ENCODE results near the gene ACYP2.

The ACYP2 gene

DNA sequence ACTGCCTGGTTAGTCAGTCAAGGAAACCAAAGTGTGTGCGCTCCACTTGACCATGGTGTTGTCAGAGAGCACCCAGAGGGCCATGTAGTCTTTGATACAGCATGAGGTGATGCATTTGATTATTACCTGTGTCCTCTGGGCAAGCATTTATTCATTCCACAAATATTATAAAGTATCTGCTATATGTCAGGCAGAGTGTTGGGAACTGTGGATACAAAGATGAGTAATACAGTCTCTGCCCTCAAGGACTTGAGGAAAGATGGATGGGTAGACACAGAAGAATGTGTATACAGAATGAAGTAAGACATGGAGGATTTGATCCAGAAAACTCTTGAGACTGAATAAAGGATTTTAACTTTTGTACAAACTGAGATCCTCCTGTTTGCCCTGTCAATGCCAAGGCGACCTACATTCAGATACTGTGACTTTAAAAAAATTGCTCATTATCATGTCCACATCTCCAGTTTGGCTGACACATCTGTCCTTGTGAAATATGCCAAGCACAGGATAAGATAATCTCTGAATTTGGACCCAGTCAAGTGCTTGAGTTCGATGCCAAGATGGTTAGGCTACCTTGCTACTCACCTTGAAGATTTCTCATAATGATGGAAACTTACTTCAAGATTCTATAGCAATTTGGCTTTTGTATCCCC lies 50.8 kb downstream of the ACYP2 start:
- no peaks in the 10 kb centered on the region for H3K9me3 ChIP-seq (ENCODE audit: insufficient read depth, low read length, severe bottlenecking)
- DNase-seq (no peak), ATAC-seq (ENCODE audit: insufficient read depth, low read depth) (no peak)
- H3K4me3 ChIP-seq (ENCODE audit: low read depth in 1 of 2, low read length in 2 of 2) = no peak overlapping the region
- H3K36me3 ChIP-seq (ENCODE audit: insufficient read depth, low read length) = no peaks in the 10 kb centered on the region
- H3K27me3 ChIP-seq (ENCODE audit: insufficient read depth, low read length, poor library complexity) = no peaks in the 10 kb centered on the region
- no peaks in the 10 kb centered on the region for H4K20me1 ChIP-seq (ENCODE audit: insufficient read depth, low read length)
- H2AFZ ChIP-seq (ENCODE audit: low read depth, low read length) = no peak overlapping the region
- H3K9ac ChIP-seq (ENCODE audit: low read depth, low read length) = no peak overlapping the region
- H3K4me2 ChIP-seq (ENCODE audit: insufficient read depth, low read length) = no peak overlapping the region
- H3K4me1 ChIP-seq (ENCODE audit: insufficient read depth, low read length) = no peaks in the 10 kb centered on the region
- no peaks in the 10 kb centered on the region for H3K79me2 ChIP-seq (ENCODE audit: insufficient read depth, low read length)
- H3K27ac ChIP-seq (ENCODE audit: low read length) = no peak overlapping the region
- TF ChIP-seq, protein P1, sequence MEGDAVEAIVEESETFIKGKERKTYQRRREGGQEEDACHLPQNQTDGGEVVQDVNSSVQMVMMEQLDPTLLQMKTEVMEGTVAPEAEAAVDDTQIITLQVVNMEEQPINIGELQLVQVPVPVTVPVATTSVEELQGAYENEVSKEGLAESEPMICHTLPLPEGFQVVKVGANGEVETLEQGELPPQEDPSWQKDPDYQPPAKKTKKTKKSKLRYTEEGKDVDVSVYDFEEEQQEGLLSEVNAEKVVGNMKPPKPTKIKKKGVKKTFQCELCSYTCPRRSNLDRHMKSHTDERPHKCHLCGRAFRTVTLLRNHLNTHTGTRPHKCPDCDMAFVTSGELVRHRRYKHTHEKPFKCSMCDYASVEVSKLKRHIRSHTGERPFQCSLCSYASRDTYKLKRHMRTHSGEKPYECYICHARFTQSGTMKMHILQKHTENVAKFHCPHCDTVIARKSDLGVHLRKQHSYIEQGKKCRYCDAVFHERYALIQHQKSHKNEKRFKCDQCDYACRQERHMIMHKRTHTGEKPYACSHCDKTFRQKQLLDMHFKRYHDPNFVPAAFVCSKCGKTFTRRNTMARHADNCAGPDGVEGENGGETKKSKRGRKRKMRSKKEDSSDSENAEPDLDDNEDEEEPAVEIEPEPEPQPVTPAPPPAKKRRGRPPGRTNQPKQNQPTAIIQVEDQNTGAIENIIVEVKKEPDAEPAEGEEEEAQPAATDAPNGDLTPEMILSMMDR (IDR thresholded peaks at IDR 0.05; ENCODE audit: borderline replicate concordance, extremely low read depth, low read length, poor library complexity, severe bottlenecking) = no peak
- no peak for TF ChIP-seq EZH2 (IDR thresholded peaks at IDR 0.05; ENCODE audit: borderline replicate concordance, low read depth, low read length, severe bottlenecking)

DNA sequence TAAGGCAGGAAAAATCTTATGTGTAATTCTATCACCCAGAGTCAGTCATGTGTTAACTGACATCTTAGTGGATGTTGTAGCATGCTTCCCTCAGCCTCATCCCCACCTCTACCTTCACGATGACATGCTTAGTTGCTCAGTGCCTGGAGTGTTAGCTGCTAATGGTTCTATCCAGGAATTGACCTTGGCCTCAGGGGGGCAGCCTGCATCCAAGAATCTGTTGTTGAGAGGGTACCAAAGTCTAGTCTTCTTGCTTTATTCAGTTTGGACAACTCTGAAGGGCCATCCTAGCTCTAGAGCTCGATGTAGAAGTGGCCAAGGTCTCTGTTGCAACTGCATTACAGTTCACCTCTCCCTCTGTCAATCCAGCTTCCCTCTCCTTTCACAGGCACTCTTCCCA lies 61.2 kb downstream of the ACYP2 start:
- Histone ChIP-seq H2AFZ (ENCODE audit: low read depth, low read length) (no peak overlapping the region), H3K9ac (ENCODE audit: low read depth, low read length) (no peak overlapping the region), H3K4me2 (ENCODE audit: insufficient read depth, low read length) (no peak overlapping the region), H3K27ac (ENCODE audit: low read length) (no peak overlapping the region), H3K79me2 (ENCODE audit: insufficient read depth, low read length) (no peaks in the 10 kb centered on the region), H3K36me3 (ENCODE audit: insufficient read depth, low read length) (no peaks in the 10 kb centered on the region), H4K20me1 (ENCODE audit: insufficient read depth, low read length) (no peaks in the 10 kb centered on the region), H3K4me3 (ENCODE audit: low read depth in 1 of 2, low read length in 2 of 2) (no peak overlapping the region), H3K9me3 (ENCODE audit: insufficient read depth, low read length, severe bottlenecking) (no peaks in the 10 kb centered on the region), H3K4me1 (ENCODE audit: insufficient read depth, low read length) (no peaks in the 10 kb centered on the region), H3K27me3 (ENCODE audit: insufficient read depth, low read length, poor library complexity) (no peaks in the 10 kb centered on the region)
- ATAC-seq (ENCODE audit: insufficient read depth, low read depth) (peak; percentile 60; the same call in 2 of the 3 replicates), DNase-seq (peak; percentile 30)
- no peak for TF ChIP-seq EZH2 (IDR thresholded peaks at IDR 0.05; ENCODE audit: borderline replicate concordance, low read depth, low read length, severe bottlenecking)
- TF ChIP-seq, protein P1 (IDR thresholded peaks at IDR 0.05; ENCODE audit: borderline replicate concordance, extremely low read depth, low read length, poor library complexity, severe bottlenecking) = peak; percentile 54

DNA sequence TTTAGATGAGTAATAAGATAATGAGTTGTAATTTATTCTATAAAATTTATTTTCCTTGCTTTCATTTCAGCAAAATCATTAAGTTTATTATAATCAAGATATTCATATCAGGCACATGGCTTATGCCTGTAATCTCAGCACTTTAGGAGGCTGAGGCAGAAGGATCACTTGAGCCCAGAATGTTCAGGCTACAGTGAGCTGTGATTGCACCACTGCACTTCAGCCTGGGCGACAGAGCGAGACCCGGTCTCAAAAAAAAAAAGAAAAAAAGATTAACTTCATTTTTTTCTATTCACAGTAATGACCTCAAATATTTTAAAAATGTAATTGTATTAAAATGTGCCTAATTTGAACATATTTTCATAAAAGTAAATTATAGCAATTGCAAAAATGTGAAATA lies 67.9 kb downstream of the ACYP2 start:
- Histone ChIP-seq H3K36me3 (ENCODE audit: insufficient read depth, low read length) (no peaks in the 10 kb centered on the region), H3K27ac (ENCODE audit: low read length) (no peak overlapping the region), H3K27me3 (ENCODE audit: insufficient read depth, low read length, poor library complexity) (no peaks in the 10 kb centered on the region), H3K4me1 (ENCODE audit: insufficient read depth, low read length) (no peaks in the 10 kb centered on the region), H2AFZ (ENCODE audit: low read depth, low read length) (no peak overlapping the region), H3K9ac (ENCODE audit: low read depth, low read length) (no peak overlapping the region), H3K4me2 (ENCODE audit: insufficient read depth, low read length) (no peak overlapping the region), H4K20me1 (ENCODE audit: insufficient read depth, low read length) (no peaks in the 10 kb centered on the region), H3K79me2 (ENCODE audit: insufficient read depth, low read length) (no peaks in the 10 kb centered on the region), H3K4me3 (ENCODE audit: low read depth in 1 of 2, low read length in 2 of 2) (no peak overlapping the region), H3K9me3 (ENCODE audit: insufficient read depth, low read length, severe bottlenecking) (no peaks in the 10 kb centered on the region)
- ATAC-seq (ENCODE audit: insufficient read depth, low read depth) (no peak), DNase-seq (no peak)
- no peak for TF ChIP-seq EZH2 (IDR thresholded peaks at IDR 0.05; ENCODE audit: borderline replicate concordance, low read depth, low read length, severe bottlenecking)
- TF ChIP-seq, protein P1 (IDR thresholded peaks at IDR 0.05; ENCODE audit: borderline replicate concordance, extremely low read depth, low read length, poor library complexity, severe bottlenecking) = no peak

Data from DND-41 (cell line).